Activated T-cell treated with anti-CD3 and anti-CD28 coated beads, Interleukin-2, amount 50 U/mL, for 4 hours (primary cell): ENCODE measurements around the gene ZNF732. TPM values are rescaled to one million over a fixed set of nuclear protein-coding genes. Genes with fewer than 3 reads are reported as not detected.
"Not testable (repeated sequence)": the region's sequence is repeated elsewhere in the genome, so short reads cannot be mapped to it uniquely, and the experiment has no call there.

ENCODE experiments used
- ATAC-seq, 2 donors: fragments of 200-7000 bp; cut with Tn5 transposase; one replicate each; pipeline ENCODE4 v1.10.0; 2021
- DNase-seq: peaks from one replicate; pipeline ENCODE4 v3.0.0-alpha.2; 2020
- H3K27me3 Mint-ChIP-seq: one replicate; pipeline ENCODE4 v1.8.0; 2021; ENCODE audit warnings: low read depth, mixed read lengths
- H3K36me3 Mint-ChIP-seq: one replicate; pipeline ENCODE4 v1.8.0; 2022; ENCODE audit warnings: mixed read lengths; ENCODE audit not compliant: insufficient read depth
- H3K4me1 Mint-ChIP-seq: one replicate; pipeline ENCODE4 v1.8.0; 2021; ENCODE audit warnings: low read depth, mixed read lengths
- H3K4me3 Mint-ChIP-seq: one replicate; pipeline ENCODE4 v1.8.0; 2021; ENCODE audit warnings: mild to moderate bottlenecking, moderate library complexity, mixed read lengths
- H3K9me3 Mint-ChIP-seq: one replicate; pipeline ENCODE4 v1.8.0; 2021; ENCODE audit warnings: mixed read lengths
- total RNA-seq, 3 donors: library from RNA; stranded (reverse); gene quantifications; one replicate each; pipeline ENCODE4 v1.2.1, GENCODE V29; 2021

ZNF732 gene
- total RNA-seq, 3 donors from 2014 or later: not detected

DNA sequence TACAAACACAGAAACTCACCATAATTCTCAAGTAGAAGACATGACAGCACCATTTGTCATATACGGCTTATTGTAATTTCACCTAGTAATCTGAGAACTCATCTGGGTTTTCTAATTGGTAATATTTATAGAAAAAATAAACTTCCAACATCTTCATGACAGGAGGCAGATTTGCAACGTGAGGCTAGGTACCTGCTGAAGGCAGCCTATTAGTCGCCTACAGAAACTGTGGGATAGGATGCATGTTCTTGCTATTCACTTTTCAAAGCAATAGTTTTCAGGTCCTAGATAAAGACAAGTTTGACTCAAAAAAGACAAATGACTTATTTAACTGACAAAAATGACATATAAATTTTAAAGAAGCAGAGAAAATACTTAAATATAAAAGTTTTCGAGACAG lies 2.9 kb downstream of the ZNF732 start:
- H3K9me3 Mint-ChIP-seq: peaks cover 26% of the 10 kb centered on the region
- ATAC-seq (no peak), DNase-seq (no peak)
- peaks cover 25% of the 10 kb centered on the region for H3K27me3 Mint-ChIP-seq
- H3K36me3 Mint-ChIP-seq: peaks cover 3% of the 10 kb centered on the region
- no peak overlapping the region for H3K4me3 Mint-ChIP-seq
- H3K4me1 Mint-ChIP-seq: peaks cover 12% of the 10 kb centered on the region

DNA sequence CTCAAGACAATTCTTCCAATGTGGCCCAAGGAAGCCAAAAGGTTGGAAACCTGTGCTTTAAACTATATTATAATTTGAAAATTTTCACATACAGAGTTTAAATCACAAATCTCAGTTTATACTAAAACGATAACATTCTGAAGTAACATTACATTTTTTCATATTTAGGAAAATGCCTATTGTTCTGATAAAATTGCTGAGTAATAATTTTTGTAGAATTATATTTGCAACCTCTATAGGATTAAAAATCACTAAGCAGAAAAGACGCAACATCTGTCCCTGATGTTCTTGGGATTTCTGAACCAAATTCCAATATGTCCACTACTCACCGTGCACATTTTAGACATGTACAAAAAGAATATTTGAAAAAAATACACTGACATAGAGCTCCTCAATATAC lies 10.5 kb downstream of the ZNF732 start:
- H3K27me3 Mint-ChIP-seq: no peaks in the 10 kb centered on the region
- H3K36me3 Mint-ChIP-seq: no peaks in the 10 kb centered on the region
- H3K9me3 Mint-ChIP-seq: peaks cover 19% of the 10 kb centered on the region
- no peak for DNase-seq
- ATAC-seq: no peak
- no peak overlapping the region for H3K4me3 Mint-ChIP-seq
- no peaks in the 10 kb centered on the region for H3K4me1 Mint-ChIP-seq

DNA sequence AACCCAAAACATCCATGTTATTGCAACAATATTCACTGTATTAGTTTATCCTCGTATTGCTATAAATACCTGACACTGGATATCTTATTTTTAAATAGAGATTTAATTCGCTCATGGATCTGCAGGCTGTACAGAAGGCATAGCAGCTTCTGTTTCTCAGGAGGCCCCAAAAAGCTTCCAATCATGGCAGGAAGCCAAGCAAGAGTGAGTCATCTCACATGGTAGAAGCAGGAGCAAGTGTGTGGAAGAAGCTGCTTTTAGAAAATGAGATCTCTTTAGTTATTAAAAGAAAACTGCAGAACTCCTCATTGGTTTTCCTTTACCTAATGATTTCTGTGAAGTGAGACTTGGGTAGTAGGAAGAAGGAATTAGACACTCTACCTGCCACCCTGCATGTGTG lies 16.4 kb downstream of the ZNF732 start:
- peaks cover 38% of the 10 kb centered on the region for H3K9me3 Mint-ChIP-seq
- no peak for DNase-seq
- H3K4me1 Mint-ChIP-seq: no peaks in the 10 kb centered on the region
- no peak overlapping the region for H3K4me3 Mint-ChIP-seq
- no peaks in the 10 kb centered on the region for H3K27me3 Mint-ChIP-seq
- H3K36me3 Mint-ChIP-seq: no peaks in the 10 kb centered on the region
- ATAC-seq: no peak

DNA sequence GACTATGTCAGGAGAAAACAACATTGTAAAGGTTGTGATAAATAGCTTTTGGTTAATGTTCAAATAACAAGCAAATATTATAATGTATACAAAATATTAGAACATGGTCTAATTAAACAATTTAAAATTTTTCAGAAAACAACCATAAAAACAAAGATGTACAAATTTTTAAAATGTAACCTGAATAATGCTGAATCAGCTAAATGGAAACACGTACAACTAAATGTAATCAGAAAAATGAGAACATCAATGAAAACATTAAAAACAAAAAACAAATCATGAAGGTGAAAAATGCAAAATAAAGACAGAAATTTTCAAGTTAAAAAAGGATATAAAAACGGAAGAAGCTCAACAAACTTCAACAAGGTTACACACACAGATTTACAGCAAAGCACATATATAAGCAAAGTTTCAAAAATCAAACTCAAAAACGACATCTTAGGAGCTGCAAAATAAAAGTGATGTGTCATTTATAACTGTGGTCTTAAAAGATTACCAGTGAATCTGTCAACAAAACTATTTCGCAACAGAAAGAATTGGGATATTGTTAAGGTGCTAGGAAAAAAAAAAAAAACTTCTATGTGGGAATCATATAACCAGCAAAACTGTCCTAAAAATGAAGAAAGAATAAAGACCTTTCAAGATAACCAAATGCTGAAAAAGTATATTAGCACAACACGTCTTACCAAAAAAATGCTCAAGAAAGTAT lies 31.8 kb downstream of the ZNF732 start:
- ATAC-seq (no peak), DNase-seq (no peak)
- peaks cover 8% of the 10 kb centered on the region for H3K36me3 Mint-ChIP-seq
- no peaks in the 10 kb centered on the region for H3K4me1 Mint-ChIP-seq
- H3K9me3 Mint-ChIP-seq: peaks cover 69% of the 10 kb centered on the region
- H3K4me3 Mint-ChIP-seq: no peak overlapping the region
- no peaks in the 10 kb centered on the region for H3K27me3 Mint-ChIP-seq

DNA sequence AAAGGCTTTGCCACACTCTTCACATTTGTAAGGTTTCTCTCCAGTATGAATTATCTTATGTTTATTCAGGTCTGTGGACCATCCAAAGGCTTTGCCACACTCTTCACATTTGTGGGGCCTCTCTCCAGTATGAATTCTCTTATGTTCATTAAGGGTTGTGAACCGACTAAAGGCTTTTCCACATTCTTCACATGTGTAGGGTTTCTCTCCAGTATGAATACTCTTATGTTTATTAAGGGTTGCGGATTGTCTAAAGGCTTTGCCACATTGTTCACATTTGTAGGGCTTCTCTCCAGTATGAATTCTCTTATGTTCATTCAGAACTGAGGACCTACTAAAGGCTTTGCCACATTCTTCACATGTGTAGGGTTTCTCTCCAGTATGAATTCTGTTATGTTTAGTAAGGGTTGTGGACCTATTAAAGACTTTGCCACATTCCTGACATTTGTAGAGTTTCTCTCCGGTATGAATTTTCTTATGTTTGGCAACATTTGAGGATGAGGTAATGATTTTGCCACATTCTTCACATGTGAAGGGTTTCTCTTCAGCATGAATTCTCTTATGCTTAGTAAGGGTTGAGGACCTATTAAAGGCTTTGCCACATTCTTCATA lies 33.7 kb downstream of the ZNF732 start:
- ATAC-seq (no peak), DNase-seq (no peak)
- no peaks in the 10 kb centered on the region for H3K27me3 Mint-ChIP-seq
- H3K9me3 Mint-ChIP-seq: peaks cover 57% of the 10 kb centered on the region
- H3K4me3 Mint-ChIP-seq: no peak overlapping the region
- peaks cover 8% of the 10 kb centered on the region for H3K36me3 Mint-ChIP-seq
- H3K4me1 Mint-ChIP-seq: no peaks in the 10 kb centered on the region

DNA sequence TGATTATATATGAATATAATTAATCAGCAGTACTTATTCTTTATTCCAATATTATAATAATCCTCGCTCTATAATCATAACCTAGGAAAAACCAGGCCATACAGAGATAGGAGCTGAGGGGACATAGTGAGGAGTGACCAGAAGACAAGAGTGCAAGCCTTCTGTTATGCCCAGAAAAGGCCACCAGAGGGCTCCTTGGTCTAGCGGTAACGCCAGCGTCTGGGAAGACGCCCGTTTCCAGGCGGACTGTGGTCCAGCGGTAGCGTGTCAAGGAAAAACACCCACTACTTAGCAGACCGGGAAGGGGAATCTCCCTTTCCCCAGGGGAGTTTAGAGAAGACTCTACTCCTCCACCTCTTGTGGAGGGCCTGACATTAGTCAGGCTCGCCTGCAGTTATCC lies 46.0 kb downstream of the ZNF732 start:
- H3K9me3 Mint-ChIP-seq: peaks cover 65% of the 10 kb centered on the region
- H3K4me3 Mint-ChIP-seq, H3K36me3 Mint-ChIP-seq, H3K4me1 Mint-ChIP-seq, H3K27me3 Mint-ChIP-seq, ATAC-seq, DNase-seq: not testable (repeated sequence)

DNA sequence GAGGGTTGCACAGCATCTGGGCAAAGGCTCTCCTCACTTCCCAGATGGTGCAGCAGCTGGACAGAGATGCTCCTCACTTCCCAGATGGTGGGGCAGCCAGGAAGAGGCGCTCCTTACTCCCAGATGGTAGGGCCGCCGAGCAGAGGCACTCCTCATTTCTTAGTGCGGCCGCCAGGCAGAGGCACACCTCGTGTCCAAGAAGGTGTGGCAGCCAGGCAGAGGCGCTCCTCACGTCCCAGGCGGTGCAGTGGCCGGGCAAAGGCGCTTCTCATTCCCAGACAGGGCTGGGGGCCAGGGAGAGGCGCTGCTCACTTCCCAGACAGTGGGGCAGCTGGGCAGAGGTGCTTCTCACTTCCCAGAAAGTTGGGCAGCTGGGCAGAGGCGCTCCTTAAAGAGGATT lies 48.8 kb downstream of the ZNF732 start:
- DNase-seq: no peak
- H3K27me3 Mint-ChIP-seq: no peaks in the 10 kb centered on the region
- no peak for ATAC-seq
- H3K4me3 Mint-ChIP-seq: no peak overlapping the region
- H3K4me1 Mint-ChIP-seq: no peaks in the 10 kb centered on the region
- H3K36me3 Mint-ChIP-seq: peaks cover 12% of the 10 kb centered on the region
- H3K9me3 Mint-ChIP-seq: peaks cover 68% of the 10 kb centered on the region

DNA sequence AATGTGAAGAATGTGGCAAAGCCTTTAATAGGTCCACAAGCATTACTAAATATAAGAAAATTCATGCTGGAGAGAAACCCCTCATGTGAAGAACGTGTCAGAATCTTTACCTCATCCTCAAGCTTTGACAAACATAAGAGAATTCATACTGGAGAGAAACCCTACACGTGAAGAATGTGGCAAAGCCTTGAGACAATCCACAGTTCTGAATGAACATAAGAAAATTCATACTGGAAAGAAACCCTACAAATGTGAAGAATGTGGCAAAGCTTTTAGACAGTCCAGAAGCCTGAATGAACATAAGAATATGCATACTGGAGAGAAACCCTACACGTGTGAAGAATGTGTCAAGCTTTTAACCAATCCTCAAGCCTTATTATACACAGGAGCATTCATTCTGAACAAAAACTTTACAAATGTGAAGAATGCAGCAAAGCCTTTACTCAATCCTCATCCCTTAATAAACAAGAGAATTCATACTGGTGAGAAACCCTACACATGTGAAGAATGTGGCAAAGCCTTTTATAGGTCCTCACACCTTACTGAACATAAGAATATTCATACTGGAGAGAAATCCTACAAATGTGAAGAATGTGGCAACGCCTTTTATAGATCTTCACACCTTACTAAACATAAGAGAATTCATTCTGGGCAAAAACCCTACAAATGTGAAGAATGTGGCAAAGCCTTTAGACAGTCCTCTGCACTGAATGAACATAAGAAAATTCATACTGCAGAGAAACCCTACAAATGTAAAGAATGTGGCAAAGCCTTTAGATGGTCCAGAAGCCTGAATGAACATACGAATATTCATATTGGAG lies 51.1 kb downstream of the ZNF732 start:
- H3K9me3 Mint-ChIP-seq: peaks cover 62% of the 10 kb centered on the region
- ATAC-seq: no peak

DNA sequence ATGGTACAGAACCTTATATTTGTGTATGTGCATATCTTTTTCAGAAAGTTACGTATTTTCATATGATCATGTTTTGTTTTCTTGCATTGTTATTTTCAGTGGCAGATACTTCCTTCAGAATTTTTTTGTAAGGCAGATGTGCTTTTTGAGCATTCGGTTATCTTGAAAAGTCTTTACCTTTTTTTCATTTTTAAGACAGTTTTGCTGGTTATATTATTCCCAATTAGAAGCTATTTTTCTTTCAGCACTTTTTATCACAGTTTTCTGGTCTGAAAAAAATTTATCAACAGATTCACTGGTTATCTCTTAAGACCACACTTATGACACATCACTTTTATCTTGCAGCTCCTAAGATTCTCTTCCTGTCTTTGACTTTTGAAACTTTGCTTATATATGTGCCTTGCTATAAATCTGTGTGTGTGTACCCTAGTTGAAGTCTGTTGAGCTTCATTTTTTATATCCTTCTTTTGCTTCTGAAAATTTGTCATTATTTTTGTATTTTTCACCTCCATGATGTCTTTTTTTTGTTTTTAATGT lies 53.1 kb downstream of the ZNF732 start:
- H3K4me3 Mint-ChIP-seq: no peak overlapping the region
- peaks cover 10% of the 10 kb centered on the region for H3K36me3 Mint-ChIP-seq
- no peaks in the 10 kb centered on the region for H3K27me3 Mint-ChIP-seq
- no peaks in the 10 kb centered on the region for H3K4me1 Mint-ChIP-seq
- no peak for DNase-seq
- H3K9me3 Mint-ChIP-seq: peaks cover 70% of the 10 kb centered on the region
- ATAC-seq: no peak

More for the DNA sequence above, 51.1 kb downstream of the ZNF732 start:
- H3K36me3 Mint-ChIP-seq: peaks cover 10% of the 10 kb centered on the region
- no peak overlapping the region for H3K4me3 Mint-ChIP-seq
- DNase-seq: no peak
- no peaks in the 10 kb centered on the region for H3K4me1 Mint-ChIP-seq
- no peaks in the 10 kb centered on the region for H3K27me3 Mint-ChIP-seq

DNA sequence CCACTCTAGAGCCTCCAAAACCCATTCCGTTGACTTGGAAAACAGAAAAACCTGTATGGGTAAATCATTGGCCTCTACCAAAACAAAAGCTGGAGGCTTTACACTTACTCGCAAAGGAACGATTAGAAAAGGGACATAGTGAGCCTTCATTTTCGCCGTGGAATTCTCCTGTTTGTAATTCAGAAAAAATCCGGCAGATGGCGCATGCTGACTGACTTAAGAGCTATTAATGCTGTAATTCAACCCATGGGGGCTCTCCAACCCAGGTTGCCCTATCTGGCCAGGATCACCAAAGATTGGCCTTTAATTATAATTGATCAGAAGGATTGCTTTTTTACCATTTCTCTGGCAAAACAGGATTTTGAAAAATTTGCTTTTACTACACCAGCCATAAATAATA lies 60.8 kb downstream of the ZNF732 start:
- DNase-seq (peak; percentile 50), ATAC-seq (peak in 1 of 2 donors; percentile 43)
- Mint-ChIP-seq H3K9me3 (peaks cover 21% of the 10 kb centered on the region), H3K4me3 (no peak overlapping the region), H3K4me1 (peaks cover 11% of the 10 kb centered on the region), H3K27me3 (no peaks in the 10 kb centered on the region), H3K36me3 (no peaks in the 10 kb centered on the region)

DNA sequence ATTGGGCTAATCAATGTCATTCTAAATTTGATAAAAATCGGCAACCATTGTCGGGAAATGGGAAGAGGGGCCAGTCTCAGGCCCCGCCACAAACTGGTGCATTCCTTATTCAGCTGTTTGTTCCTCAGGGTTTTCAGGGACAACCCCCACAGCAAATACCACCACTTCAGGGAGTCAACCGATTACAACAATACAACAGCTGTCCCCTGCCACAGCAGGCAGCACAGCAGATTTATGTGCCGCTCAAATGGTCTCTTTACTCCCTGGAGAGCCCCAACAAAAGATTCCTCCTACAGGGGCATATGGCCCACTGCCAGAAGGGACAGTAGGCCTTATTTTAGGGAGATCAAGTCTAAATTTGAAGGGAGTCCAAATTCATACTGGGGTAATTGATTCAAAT lies 61.8 kb downstream of the ZNF732 start:
- Mint-ChIP-seq H3K9me3 (peaks cover 15% of the 10 kb centered on the region), H3K4me3 (no peak overlapping the region), H3K4me1 (peaks cover 11% of the 10 kb centered on the region), H3K36me3 (no peaks in the 10 kb centered on the region), H3K27me3 (no peaks in the 10 kb centered on the region)
- no peak for DNase-seq
- ATAC-seq: no peak

DNA sequence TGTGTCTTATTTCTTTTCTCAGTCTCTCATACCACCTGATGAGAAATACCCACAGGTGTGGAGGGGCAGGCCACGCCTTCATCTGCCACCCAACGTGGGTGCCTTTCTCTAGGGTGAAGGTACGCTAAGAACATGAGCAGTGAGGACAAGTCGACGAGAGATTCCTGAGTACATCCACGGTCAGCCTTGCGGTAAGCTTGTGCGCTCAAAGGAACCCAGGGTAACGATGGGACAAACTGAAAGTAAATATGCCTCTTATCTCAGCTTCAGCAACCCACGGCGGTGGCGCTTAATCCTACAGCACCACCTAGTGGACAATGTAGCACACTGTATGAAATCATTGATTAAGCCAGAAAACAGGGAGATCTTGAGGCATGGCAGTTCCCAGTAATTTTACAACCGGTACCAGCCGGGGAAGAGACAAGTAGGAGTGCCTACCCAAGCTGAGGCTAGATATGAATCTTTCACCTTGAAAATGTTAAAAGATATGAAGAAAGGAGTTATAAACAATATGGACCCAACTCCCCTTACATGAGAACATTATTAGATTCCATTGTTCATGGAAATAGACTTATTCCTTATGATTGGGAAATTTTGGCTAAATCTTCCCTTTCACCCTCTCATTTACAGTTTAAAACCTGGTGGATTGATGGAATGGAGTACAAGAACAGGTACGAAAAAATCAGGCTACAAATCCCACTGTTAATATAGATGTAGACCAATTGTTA lies 63.0 kb downstream of the ZNF732 start:
- ATAC-seq (peak; percentile 93 to 96), DNase-seq (peak; percentile 52)
- peaks cover 11% of the 10 kb centered on the region for H3K4me1 Mint-ChIP-seq
- H3K4me3 Mint-ChIP-seq: peak overlapping the region; percentile 82
- H3K27me3 Mint-ChIP-seq: no peaks in the 10 kb centered on the region
- H3K9me3 Mint-ChIP-seq: peaks cover 5% of the 10 kb centered on the region
- H3K36me3 Mint-ChIP-seq: no peaks in the 10 kb centered on the region

DNA sequence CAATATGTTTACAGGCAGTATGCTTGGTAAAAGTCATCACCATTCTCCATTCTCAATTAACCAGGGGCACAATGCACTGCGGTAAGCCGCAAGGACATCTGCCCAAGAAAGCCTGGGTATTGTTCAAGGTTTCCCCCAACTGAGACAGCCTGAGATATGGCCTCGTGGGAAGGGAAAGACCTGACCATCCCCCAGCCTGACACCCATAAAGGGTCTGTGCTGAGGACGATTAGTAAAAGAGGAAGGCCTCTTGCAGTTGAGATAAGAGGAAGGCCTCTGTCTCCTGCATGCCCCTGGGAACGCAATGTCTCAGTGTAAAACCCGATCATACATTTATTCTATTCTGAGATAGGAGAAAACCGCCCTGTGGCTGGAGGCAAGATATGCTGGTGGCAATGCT lies 63.9 kb downstream of the ZNF732 start:
- not testable (repeated sequence) for DNase-seq, H3K36me3 Mint-ChIP-seq, H3K9me3 Mint-ChIP-seq, ATAC-seq, H3K27me3 Mint-ChIP-seq
- H3K4me3 Mint-ChIP-seq: peak overlapping the region; percentile 82
- H3K4me1 Mint-ChIP-seq: peaks cover 11% of the 10 kb centered on the region

DNA sequence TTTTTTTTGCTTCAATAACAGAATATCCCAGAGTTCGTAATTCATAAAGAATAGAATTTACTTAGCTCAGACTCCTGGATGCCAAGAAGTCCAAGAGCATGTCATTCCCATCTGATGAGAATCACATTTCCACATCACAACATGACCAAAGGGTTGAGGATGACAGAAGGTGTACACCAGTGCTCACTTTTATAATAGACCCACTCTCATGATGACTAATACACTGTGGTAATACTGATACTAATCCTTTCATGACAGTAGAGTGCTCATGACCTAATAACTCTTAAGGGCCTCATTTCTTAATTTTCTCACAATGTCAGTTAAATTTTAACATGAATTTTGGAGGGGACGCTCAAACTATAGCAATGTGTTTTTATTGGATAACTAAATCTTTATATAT lies 69.2 kb downstream of the ZNF732 start:
- DNase-seq (no peak), ATAC-seq (no peak)
- H3K9me3 Mint-ChIP-seq: peaks cover under 1% of the 10 kb centered on the region
- H3K36me3 Mint-ChIP-seq: no peaks in the 10 kb centered on the region
- H3K27me3 Mint-ChIP-seq: no peaks in the 10 kb centered on the region
- H3K4me1 Mint-ChIP-seq: peaks cover under 1% of the 10 kb centered on the region
- H3K4me3 Mint-ChIP-seq: no peak overlapping the region
